Calu3 (cell line): ENCODE measurements around the gene TSHZ2. TPM values are rescaled to one million over a fixed set of nuclear protein-coding genes. Genes with fewer than 3 reads are reported as not detected.
"Not testable (repeated sequence)": the region's sequence is repeated elsewhere in the genome, so short reads cannot be mapped to it uniquely, and the experiment has no call there.

Experiments
- BruUV-seq: library from RNA; stranded (reverse); fragments of 400-500 nt; replicated peaks from 2 replicates; lab custom pipeline; 2021; lab: Mats Ljungman, UMichigan
- CTCF ChIA-PET: fragments of 300-600 bp; sonication (Branson Sonifier 250); formaldehyde crosslinking; loops from one replicate; lab custom pipeline; 2022; ENCODE audit warnings: antibody characterized with exemption; lab: Charles Lee
- DNase-seq: peaks from one replicate; pipeline ENCODE4 v3.0.0; 2022
- H3K27ac Mint-ChIP-seq: one replicate; pipeline ENCODE4 v1.8.0; 2022; ENCODE audit warnings: mixed read lengths; ENCODE audit not compliant: unreplicated experiment
- H3K27me3 Mint-ChIP-seq: one replicate; pipeline ENCODE4 v1.8.0; 2022; ENCODE audit warnings: mixed read lengths; ENCODE audit not compliant: unreplicated experiment
- H3K36me3 Mint-ChIP-seq: one replicate; pipeline ENCODE4 v1.8.0; 2022; ENCODE audit warnings: mild to moderate bottlenecking, moderate library complexity, mixed read lengths; ENCODE audit not compliant: insufficient read depth, unreplicated experiment
- H3K4me1 Mint-ChIP-seq: one replicate; pipeline ENCODE4 v1.8.0; 2022; ENCODE audit warnings: mild to moderate bottlenecking, low read depth, mixed read lengths; ENCODE audit not compliant: unreplicated experiment
- H3K4me3 Mint-ChIP-seq: one replicate; pipeline ENCODE4 v1.8.0; 2022; ENCODE audit warnings: mild to moderate bottlenecking, low read depth, moderate library complexity, mixed read lengths; ENCODE audit not compliant: unreplicated experiment
- H3K9me3 Mint-ChIP-seq: one replicate; pipeline ENCODE4 v1.8.0; 2022; ENCODE audit warnings: low read depth, mixed read lengths; ENCODE audit not compliant: unreplicated experiment
- intact Hi-C: fragments of 100-400 bp; cut with micrococcal nuclease; formaldehyde crosslinking; loops from one replicate; pipeline ENCODE4 v1.10.0; 2022; ENCODE audit not compliant: unreplicated experiment
- total RNA-seq: library from RNA; stranded (reverse); gene quantifications from 2 replicates; pipeline ENCODE4 v1.2.3, GENCODE V29; 2022
- TF ChIP-seq, protein P1 (sequence below): fragments of 200-600 bp; IDR thresholded peaks from one replicate; pipeline ENCODE4 v1.8.0; 2022; ENCODE audit warnings: antibody characterized with exemption; ENCODE audit not compliant: unreplicated experiment

TSHZ2 gene
- total RNA-seq, 1 experiment from 2014 or later, result not detected

DNA sequence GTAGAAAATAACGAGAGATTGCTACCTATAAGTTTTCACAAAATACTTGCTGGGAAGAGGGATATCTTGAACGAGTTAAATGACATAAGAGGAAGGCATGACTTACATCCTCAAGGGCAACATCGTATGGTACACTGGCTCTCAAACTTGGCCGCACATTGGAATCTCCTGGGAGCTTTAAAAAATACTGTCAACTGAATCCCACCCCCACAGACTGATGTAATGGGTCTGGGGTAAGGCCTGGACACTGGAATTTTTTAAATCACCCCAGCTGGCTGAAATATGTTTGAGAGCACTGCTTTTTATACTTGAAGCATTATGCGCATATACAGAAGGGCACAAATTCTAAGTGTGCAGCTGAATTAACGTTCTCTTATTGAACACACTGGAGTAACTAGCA lies 8.0 kb upstream of the TSHZ2 start:
- CTCF ChIA-PET, result no interaction called here
- peaks cover 52% of the 10 kb centered on the region for H3K27me3 Mint-ChIP-seq

DNA sequence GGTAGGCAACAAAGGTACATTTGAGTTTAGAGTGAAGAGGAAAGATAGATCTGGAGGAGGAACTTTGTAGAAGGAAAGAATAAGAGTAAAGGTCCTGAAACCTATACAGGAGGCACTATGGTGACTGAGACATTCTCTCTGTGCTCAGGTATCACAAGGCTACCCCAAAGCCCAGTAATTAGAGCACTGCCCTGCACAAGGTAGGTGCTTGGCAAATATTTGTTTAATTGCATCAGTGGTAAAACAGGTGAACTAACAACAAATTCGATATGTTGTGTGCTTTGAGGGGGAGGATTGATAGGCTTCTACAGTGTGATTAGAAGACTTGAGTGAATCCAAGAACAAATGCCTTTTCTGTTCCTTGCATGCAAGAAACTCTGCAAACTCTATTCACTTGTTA lies 6.8 kb upstream of the TSHZ2 start:
- DNase-seq, result no peak
- CTCF ChIA-PET, result no interaction called here
- TF ChIP-seq, protein P1, sequence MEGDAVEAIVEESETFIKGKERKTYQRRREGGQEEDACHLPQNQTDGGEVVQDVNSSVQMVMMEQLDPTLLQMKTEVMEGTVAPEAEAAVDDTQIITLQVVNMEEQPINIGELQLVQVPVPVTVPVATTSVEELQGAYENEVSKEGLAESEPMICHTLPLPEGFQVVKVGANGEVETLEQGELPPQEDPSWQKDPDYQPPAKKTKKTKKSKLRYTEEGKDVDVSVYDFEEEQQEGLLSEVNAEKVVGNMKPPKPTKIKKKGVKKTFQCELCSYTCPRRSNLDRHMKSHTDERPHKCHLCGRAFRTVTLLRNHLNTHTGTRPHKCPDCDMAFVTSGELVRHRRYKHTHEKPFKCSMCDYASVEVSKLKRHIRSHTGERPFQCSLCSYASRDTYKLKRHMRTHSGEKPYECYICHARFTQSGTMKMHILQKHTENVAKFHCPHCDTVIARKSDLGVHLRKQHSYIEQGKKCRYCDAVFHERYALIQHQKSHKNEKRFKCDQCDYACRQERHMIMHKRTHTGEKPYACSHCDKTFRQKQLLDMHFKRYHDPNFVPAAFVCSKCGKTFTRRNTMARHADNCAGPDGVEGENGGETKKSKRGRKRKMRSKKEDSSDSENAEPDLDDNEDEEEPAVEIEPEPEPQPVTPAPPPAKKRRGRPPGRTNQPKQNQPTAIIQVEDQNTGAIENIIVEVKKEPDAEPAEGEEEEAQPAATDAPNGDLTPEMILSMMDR, result no peak
- no TSS peak for BruUV-seq
- Mint-ChIP-seq H3K27ac (no peak overlapping the region), H3K36me3 (no peaks in the 10 kb centered on the region), H3K27me3 (peaks cover 59% of the 10 kb centered on the region), H3K9me3 (no peaks in the 10 kb centered on the region), H3K4me1 (no peaks in the 10 kb centered on the region), H3K4me3 (no peak overlapping the region)
- intact Hi-C loops, result no loop called here

More for the DNA sequence above, 8.0 kb upstream of the TSHZ2 start:
- no TSS peak for BruUV-seq
- intact Hi-C loops, result no loop called here
- Mint-ChIP-seq H3K4me3 (no peak overlapping the region), H3K27ac (no peak overlapping the region), H3K36me3 (no peaks in the 10 kb centered on the region), H3K4me1 (no peaks in the 10 kb centered on the region), H3K9me3 (no peaks in the 10 kb centered on the region)
- no peak for DNase-seq
- TF ChIP-seq, protein P1, result no peak

DNA sequence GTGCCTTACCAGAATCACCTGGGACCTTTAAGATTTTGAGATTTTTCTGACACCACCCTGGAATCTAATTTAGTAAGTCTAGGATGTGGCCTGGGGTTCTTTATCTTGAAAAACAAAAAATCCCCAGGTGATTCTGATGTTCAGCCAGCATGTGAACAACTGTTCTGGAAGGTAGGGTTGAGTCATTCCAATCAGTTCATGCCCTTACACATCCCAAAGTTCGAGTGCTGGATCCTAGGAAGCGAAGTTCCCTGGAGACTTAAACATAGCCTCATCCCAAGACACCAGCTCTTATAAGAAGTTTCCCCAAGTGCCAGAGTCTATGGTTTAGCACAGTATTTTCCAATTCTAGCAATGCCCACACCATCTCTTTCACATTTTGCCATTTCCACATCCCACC lies 6.3 kb upstream of the TSHZ2 start:
- intact Hi-C loops, result no loop called here
- DNase-seq, result no peak
- no peaks in the 10 kb centered on the region for H3K9me3 Mint-ChIP-seq
- CTCF ChIA-PET, result no interaction called here
- BruUV-seq, result no TSS peak
- peaks cover 62% of the 10 kb centered on the region for H3K27me3 Mint-ChIP-seq
- TF ChIP-seq, protein P1, result no peak
- H3K36me3 Mint-ChIP-seq, result no peaks in the 10 kb centered on the region
- H3K4me1 Mint-ChIP-seq, result no peaks in the 10 kb centered on the region
- H3K27ac Mint-ChIP-seq, result no peak overlapping the region
- no peak overlapping the region for H3K4me3 Mint-ChIP-seq

DNA sequence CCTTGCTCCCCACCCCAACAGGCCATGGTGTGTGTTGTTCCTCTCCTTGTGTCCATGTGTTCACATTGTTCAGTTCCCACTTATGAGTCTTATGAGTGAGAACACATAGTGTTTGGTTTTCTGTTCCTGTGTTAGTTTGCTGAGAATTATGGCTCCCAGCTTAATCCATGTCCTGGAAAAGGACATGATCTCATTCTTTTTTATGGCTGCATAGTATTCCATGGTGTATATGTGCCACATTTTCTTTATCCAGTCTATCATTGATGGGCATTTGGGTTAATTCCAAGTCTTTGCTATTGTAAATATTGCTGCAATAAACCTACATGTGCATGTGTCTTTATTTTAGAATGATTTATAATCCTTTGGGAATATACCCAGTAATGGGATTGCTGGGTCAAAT lies 5.6 kb upstream of the TSHZ2 start:
- CTCF ChIA-PET, H3K36me3 Mint-ChIP-seq, H3K27ac Mint-ChIP-seq, H3K4me3 Mint-ChIP-seq, H3K9me3 Mint-ChIP-seq, intact Hi-C loops, DNase-seq, BruUV-seq, H3K4me1 Mint-ChIP-seq: not testable (repeated sequence)
- peaks cover 68% of the 10 kb centered on the region for H3K27me3 Mint-ChIP-seq

DNA sequence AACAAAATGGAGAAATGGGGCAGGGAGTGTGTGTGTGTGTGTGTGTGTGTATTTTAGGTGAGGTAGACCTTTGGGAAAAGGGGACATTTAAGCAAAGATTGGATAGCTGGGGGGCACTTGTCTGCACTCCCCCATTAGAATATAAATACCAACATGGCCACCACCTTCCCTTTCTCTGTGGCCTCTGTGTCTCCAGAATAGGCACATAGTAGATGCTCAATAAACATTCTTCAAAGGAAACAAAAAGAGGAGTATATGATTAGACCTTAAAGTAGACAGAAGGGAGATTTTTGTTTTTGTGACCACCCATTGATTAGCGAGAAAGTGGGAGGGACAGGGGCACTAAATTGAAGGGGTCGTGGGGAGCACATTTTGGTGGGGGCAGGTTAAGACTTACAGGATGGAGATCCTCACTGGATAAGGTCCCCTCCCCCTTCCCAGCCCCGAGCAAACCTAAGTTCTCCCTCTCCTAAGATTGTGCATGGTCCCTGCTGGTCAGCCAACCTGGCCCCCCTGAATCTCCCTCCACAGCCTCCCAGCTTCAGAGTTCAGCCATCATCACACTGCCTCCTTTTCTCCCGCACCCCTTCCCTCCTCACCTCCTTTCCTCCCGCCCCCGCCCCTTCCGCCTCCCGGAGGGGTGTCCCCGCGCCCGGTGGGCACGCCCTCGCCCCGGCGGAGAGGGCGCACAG lies 514 bp upstream of the TSHZ2 start:
- DNase-seq, result peak; percentile 4
- peaks cover 7% of the 10 kb centered on the region for H3K36me3 Mint-ChIP-seq
- no TSS peak for BruUV-seq
- peaks cover 76% of the 10 kb centered on the region for H3K27me3 Mint-ChIP-seq
- TF ChIP-seq, protein P1, result no peak
- CTCF ChIA-PET, result no interaction called here
- peaks cover 21% of the 10 kb centered on the region for H3K4me1 Mint-ChIP-seq
- H3K27ac Mint-ChIP-seq, result peak overlapping the region; percentile 20
- peak overlapping the region; percentile 79 for H3K4me3 Mint-ChIP-seq
- intact Hi-C loops, result no loop called here
- H3K9me3 Mint-ChIP-seq, result no peaks in the 10 kb centered on the region
